GM21528 (cell line): ENCODE measurements around the gene KCNAB1.
"Not testable (repeated sequence)": the region's sequence is repeated elsewhere in the genome, so short reads cannot be mapped to it uniquely, and the experiment has no call there.

Experiments used
- ATAC-seq: cut with Tn5 transposase; IDR thresholded peaks from one replicate; pipeline ENCODE4 v1.9.1; 2021; ENCODE audit warnings: mild to moderate bottlenecking, moderate library complexity; ENCODE audit not compliant: unreplicated experiment, low FRiP score

Gene KCNAB1

DNA sequence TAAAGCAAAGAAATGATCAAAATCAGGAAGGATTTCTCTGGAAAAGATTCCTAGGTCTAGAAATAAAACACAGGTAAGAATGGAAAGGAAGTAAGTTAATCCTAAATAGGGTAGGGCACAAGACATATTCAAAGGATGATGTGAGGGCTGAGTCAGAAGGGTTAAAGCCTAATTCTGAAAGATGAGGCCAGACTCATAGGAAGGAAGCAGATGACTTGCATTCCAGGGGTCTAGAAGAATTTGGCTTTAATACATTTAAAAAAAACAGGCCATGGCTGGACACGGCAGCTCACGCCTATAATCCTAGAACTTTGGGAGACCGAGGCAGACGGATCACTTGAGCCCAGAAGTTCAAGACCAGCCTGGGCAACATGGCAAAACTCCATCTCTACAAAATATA lies 431.4 kb downstream of the KCNAB1 start:
- ATAC-seq, result no peak

DNA sequence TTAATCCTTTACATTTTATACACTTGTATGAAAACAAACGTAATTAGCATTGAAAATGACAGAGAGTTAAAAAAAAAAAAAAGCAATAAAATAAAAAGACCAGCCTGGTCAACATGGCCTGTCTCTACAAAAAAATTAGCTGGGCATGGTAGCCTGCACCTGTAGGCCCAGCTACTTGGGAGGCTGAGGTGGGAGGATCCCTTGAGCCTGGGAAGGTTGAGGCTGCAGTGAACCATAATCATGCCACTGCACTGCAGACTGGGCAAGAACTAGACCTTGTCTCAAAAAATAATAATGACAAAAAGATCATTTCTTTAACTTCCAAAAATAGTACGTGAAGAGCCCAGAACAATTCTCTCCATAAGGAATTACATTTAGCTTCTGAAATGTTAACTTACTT lies 432.6 kb downstream of the KCNAB1 start:
- no peak for ATAC-seq

DNA sequence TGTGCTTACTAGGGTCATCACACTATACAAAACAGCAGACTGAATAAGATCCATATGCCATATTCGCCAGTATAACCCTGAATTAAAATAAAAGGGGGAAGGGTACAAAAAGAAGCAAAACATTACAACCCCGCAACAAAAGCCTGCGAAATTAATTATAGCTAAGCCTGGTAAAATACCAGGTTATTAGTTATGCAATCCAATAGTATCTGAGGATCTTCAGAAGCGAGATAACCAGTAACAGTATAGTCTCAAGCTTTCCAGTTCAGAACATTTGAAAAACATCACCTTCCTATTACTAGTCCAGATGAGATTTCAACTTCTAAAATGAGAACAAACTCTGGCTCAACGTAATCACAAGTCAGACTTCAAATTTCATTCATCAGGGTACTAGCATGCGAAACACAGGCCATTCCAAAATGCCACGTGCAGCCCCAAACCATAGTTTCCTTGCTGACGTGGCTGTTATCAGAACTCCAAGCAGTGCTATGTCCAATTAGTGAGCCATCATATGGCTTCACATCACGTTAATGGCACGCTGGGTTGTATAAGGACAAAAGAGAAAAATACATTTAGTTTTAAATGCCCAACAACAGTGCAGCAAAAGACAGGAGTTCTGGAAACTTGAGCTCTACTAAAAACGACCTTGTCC lies 433.5 kb downstream of the KCNAB1 start:
- no peak for ATAC-seq

DNA sequence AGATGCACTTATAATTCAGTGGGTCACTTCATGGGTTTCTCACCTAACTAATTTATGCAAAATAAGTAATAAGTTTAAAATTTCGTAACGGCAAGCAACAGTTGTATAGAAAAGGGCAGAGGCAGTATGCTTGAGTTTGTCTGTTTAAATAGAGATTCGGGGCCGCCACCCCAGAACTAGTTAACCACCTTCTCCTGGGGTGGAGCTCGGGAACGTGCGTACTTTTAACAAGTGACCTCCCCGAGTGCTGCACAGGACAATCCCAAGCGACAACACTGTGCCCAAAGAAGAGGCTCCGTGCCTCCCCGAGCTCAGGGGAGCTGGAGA lies 434.1 kb downstream of the KCNAB1 start:
- no peak for ATAC-seq

DNA sequence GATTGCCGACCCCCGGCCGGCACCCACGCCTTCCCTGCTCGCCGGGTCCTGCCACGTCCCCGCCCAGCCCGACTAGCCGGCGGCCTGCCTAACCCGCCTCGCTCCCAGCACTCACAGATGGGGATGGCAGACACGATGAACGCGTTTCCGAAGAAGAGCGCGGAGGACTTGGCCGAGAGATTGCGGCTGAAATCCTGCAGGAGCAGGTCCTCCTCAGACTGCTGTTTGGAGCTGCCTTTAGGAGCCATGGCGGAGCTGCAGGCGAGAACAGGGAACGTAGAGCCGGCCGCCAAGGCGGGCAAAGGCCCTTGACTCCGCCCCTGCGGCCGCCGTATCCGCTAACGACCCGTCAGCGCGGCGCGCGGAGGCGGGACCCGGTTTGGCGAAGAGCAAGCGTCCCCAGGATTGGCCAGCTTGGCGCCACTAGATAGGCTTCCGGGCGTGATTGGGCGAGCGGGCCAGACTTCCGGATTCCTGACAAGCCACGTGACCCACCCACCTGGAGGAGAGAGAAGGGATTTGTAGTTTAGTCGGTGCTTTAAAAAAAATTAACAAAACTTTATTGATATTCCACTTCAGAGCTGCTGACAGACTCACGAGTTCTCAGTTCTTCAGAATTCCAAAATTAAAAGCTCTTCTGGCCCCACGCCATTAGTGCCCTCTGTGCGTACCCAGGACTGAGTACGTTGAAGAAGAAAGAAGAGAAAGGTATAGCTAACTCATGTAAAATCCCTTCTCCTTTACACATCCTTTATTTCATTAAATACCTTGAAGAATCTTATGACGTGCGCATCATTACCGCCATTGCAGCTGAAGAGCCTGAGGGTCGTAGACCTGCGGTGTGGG lies 434.7 kb downstream of the KCNAB1 start, which contains the start of gene SSR3:
TSS of gene SSR3 (minus strand) at position 276 of the 846 bp plus-strand sequence. CDS start at position 248, 28 bp downstream.
- ATAC-seq, result peak; percentile 99

DNA sequence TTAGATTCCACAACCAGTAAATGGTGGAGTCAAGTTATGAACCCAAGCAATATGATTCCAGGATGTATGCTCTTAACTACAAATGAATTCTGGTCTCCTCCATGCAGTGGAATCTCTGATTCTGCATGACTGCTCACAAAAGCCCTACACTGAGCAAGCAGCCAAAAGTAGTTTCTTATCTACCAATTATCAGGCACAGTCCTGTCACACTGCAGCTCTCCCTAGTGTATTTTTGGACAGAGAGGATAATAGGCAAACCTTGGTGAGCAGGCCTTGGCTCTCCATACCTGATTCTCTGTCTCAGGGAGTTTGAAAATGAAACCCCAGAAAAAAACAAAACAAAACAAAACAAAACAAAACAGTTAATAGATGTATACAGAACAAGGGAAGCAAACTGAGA lies 438.0 kb downstream of the KCNAB1 start:
- ATAC-seq, result no peak

DNA sequence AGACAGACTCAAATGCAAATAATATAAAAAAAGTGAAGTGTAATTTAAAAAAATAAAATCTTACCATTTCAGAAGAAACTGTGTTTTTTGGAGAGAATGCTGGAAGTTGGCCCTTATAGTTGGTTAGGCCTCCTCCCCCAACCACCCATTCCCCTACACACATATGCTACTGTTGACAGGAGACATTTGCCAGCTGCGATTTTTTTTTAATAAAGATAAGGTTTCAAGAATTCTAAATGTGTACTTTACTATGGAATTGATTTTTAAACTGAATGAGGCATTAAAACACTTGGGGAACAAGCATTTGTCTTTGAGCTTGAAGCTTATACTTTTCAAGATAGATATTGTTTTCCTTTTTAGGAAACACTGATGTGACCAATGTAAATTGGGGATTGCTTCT lies 438.9 kb downstream of the KCNAB1 start:
- ATAC-seq, result no peak

DNA sequence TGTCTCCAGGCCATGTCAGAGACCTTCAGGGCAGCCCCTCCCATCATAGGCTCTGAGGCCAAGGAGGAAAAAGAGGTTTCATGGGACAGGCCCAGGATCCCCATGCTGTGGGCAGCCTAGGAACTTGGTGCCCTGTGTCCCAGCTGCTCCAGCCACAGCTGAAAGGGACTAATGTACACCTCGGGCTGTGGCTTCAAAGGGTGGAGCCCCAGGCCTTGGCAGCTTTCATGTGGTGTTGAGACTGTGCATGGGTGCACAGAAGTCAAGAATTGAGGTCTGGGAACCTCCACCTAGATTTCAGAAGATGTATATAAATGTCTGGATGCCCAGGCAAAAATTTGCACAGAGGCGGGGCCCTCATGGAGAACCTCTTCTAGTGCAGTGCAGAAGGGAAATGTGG lies 441.2 kb downstream of the KCNAB1 start:
- ATAC-seq, result no peak

DNA sequence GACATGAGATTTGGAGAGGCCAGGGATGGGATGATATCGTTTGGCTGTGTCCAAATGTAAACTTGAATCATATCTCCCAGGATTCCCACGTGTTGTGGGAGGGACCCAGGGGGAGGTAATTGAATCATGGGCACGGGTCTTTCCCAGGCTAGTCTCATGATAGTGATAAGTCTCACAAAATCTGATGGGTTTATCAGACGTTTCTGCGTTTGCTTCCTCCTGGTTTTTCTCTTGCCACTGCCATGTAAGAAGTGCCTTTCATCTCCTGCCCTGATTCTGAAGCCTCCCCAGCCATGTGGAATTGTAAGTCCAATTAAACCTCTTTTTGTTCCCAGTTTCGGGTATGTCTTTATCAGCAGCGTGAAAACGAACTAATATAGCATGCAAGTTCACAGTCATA lies 442.1 kb downstream of the KCNAB1 start:
- ATAC-seq, result not testable (repeated sequence)

DNA sequence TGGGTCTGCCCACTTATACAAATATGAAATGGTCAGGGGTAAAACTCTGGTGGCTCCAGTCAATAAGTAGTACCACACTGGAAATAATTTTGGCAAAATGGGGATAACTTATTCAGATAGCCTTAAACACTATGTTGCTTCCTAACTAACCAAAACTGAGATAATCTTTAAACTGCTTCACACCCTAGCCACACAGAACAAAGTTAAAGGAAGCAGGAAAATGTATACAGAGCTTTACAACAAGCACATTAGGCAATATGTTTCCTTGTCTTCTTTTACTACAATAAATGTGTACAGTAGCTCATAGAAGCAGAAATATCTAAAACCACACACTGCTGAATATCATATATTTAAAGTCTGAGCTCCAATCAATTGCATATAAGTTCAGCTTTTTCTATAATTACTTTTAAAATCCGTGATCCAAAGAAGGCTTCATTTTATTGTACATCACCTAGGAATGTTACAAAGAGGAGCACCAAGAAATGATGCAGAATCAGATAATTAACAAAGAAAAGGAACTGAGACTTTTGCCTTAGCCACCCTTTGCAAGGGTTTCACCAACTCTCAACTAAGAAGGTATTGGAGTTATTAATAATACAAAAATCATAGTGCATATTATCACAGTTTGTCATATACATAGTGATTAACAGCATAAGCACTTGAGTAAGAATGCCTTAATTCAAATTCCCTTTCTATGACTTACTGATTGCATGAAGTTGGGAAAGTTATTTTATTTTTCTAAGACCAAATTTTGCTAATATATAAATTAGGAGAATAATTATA lies 443.7 kb downstream of the KCNAB1 start:
- no peak for ATAC-seq

DNA sequence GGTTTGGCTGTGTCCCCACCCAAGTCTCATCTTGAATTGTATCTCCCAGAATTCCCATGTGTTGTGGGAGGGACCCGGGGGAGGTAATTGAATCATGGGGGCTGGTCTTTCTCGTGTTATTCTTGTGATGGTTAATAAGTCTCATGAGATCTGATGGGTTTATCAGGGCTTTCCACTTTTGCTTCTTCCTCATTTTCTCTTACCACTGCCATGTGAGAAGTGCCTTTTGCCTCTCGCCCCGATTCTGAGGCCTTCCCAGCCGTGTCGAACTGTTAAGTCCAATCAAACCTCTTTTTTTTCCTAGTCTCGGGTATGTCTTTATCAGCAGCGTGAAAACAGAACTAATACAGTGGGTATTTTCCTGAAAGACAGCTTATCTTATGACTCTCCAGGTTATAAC lies 448.6 kb downstream of the KCNAB1 start:
- ATAC-seq, result not testable (repeated sequence)

DNA sequence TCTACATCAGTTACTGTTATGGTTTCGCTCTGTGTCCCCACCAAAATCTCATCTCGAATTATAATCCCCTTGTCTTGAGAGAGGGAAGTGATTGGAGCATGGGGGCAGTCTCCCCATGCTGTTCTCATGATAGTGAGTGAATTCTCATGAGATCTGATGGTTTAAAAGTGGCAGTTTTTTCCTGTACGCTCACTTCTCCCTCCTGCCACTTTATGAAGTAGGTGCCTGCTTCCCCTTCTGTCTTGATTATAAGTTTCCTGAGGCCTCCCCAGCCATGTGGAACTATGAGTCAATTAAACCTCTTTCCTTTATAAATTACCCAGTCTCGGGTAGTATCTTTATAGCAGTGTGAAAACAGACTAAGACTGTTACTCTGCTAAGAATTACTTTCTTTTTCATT lies 449.5 kb downstream of the KCNAB1 start:
- ATAC-seq, result not testable (repeated sequence)

DNA sequence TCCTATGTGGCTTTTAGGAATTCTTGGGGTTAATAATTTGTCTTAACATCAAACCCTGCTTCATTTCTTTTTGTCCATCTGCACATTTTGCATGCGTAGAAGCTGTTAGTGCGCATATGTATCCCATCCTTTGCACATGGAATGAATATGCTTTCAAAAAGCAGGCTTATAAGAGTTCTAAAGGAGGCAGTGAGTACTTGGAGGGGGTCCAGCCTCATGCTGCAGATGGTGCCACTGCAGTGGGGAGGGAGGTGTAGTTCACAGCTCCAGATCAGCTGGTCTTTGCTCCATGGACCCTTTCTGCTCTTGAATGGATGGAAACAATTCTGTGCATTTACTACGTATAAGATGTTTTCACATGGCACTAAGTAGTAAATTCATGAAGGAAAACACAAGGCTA lies 455.3 kb downstream of the KCNAB1 start:
- ATAC-seq, result no peak

DNA sequence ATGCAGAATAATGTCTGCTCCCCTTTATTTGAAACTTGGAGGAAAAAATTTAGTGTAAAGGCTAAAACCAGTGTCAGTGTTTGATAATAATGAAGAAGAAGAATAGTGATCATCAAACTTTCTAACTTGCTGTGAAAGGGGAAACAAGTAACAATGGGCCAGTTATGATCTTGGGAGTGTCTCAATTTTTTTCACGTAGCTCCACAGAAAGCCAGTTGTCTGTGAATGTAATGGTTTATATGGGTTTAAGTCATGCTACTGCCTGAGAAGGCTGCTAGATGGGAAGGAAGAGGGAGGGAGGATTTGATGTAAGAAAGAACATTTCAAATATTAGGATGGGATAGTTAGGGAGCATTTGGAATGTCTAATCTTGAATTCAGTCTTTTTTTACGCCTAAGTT lies 455.7 kb downstream of the KCNAB1 start:
- ATAC-seq, result no peak

DNA sequence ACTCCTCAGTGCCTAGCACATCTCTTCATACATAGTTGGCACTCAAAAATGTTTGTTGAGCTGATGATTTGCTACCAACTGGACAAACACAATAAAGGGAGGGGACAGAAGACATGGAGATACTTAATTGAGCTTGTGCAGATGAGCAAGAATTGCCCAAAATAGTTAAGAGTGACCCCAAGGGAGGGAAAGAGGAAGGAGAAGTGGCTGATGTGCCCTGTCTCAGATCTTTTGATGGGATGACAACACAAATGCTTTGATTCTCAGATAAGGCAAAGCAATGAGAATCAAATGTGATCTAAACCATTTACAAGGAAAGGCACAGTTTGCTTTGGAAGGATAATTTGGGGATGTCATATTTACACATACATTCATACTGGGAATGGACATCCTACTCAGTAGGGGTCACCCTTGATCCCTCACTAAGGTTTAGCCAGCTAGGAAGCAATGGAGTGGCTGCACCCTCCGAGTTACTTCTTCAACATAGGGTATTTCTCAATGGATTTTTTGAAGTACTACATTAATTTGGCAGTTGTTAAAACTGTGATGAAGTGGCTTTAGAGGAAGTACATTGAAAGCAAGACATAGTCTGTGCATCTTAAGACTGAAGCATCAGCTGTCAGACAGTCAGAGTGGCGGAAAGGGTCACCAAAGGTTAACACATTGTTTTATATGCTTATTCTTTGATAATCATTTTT lies 456.4 kb downstream of the KCNAB1 start:
- no peak for ATAC-seq

DNA sequence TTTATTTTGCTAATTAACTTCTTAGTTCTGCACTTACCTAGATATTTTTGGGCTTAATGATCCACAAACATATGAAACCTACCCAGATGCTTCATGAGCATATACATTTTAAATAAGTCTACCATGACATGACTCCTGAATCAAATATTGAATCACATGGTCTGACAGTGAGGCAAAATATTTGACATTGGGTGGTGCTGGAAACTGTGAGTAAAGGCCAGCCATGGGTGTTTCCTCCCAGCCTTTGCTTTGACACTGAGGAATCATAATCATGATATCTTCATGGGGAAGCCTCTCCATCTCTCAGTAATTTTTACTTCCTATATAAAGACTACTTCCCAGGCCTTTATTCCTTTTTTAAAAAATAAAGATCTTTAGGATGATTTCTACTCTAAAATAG lies 457.4 kb downstream of the KCNAB1 start:
- ATAC-seq, result no peak

DNA sequence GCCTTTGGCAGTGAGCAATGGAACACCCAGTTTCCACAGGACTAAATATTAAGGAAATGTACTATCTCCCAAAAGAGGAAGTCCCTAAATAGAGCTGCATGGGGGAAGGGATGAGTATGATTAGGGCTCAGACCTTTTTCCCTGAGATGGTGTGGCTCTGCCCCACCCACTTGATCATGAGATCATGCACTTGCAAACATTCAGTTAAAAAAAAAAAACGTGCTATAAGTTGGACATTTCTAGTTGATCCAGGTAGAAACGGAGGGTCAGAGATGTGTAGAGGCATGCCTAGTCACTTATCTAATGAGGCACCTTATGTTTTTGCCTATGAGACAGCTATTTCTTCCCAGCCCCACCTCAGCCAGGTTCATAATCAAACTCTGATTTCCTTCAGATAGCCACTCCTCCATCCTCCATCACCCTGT lies 459.1 kb downstream of the KCNAB1 start:
- ATAC-seq, result no peak

DNA sequence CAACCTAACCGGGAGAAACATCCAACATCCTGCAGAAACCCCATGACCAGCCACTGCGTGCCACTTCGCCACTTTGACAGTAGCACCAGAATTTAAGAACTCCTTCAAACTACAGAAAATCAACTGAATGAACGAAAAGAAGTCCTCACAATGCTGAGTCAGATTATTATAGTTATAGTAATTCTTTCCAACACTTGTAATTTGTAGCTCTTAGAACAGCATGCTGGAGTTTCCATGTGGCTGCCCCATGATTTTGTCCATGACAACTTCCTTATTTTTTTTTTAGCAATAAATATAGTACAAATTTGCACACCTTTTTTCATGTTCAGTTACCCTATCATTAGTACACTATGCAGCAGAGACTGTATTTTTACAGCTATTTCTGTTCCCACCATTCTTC lies 460.7 kb downstream of the KCNAB1 start:
- no peak for ATAC-seq

DNA sequence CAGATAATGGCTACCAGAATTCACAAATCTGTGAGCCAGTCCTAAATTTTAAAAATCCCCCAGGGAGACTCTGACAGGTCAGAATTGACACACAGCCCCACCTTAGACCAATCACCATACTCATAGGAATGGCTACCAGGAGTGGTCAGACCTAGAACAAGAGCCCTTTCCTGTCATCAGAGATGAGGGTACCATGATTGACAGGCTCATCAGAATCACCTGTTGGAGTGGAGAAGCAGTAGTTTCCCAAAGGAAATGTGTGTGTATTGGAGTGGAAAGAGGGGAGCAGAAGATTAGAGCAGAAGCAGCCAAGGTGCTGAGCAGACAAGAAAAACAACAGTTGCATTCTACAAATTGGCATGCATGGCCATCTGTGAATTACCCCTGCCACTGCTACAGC lies 461.6 kb downstream of the KCNAB1 start:
- no peak for ATAC-seq

DNA sequence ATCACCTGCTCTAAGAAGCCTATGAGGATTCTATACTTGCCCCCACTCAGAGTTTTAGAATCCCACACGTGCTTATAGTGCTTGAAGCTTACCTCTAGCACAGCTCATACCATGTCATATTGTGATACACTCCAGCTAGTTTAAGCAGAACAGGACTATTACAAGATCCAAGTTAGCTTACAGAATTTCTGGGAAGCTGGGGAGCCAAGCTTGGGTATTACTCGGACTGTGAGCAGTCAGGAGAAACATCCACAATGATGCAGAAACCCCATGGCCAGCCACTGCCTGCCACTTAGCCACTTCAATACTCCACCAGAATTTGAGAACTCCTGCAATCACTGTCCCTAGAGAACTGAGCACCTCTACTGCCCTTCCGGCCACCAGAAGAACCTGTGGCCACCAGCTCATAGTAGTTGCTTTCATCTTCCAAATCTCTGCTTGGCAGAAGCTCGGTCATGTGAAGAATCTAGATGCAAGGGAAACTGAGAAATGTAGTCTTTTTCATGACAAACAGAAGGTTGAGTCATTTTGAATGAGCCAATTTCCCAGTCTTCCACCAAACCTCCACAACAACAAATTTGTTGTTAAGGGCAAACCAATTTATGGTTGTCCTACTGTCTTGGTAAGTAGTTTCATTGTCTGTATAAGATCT lies 462.3 kb downstream of the KCNAB1 start:
- ATAC-seq, result no peak
